A673 (cell line): Measurements from ENCODE around the gene P2RX3. TPM values are rescaled to one million over a fixed set of nuclear protein-coding genes. Genes with fewer than 3 reads are reported as not detected.
A peak's percentile ranks its signal among the peaks of the same experiment; 100 is the strongest.

Experiments
- BruUV-seq: library from RNA; stranded (reverse); fragments of 400-500 nt; replicated peaks from 2 replicates; lab custom pipeline; 2021; lab: Mats Ljungman, UMichigan
- CTCF ChIA-PET: fragments of 300-600 bp; sonication (Branson Sonifier 250); formaldehyde crosslinking; loops from one replicate; lab custom pipeline; 2022; ENCODE audit warnings: antibody characterized with exemption; lab: Charles Lee
- POLR2A ChIA-PET: fragments of 300-600 bp; sonication (Branson Sonifier 250); formaldehyde crosslinking; loops from one replicate; lab custom pipeline; 2022; ENCODE audit warnings: antibody characterized with exemption; ENCODE audit not compliant: low non-redundant PET; lab: Charles Lee
- DNase-seq: peaks from one replicate; pipeline ENCODE4 v3.0.0-alpha.2; 2015; ENCODE audit warnings: low spot score
- H3K27ac ChIP-seq: fragments of 200-600 bp; sonication (generic); 2 replicates; pipeline ENCODE4 v1.5.1; 2016; ENCODE audit warnings: mixed run types, low read depth, mild to moderate bottlenecking, mixed read lengths, antibody characterized with exemption, low read length; ENCODE audit not compliant: poor library complexity, severe bottlenecking
- H3K27me3 ChIP-seq: fragments of 200-600 bp; sonication (generic); replicated peaks from 2 replicates; pipeline ENCODE4 v1.6.1; 2017; ENCODE audit warnings: mixed run types, low read depth, mild to moderate bottlenecking, mixed read lengths, antibody characterized with exemption, low read length; ENCODE audit not compliant: insufficient read depth, poor library complexity
- H3K36me3 ChIP-seq: fragments of 200-600 bp; sonication (generic); 2 replicates; pipeline ENCODE4 v1.6.1; 2016; ENCODE audit warnings: mixed run types, mild to moderate bottlenecking, mixed read lengths, antibody characterized with exemption, low read length; ENCODE audit not compliant: insufficient read depth, poor library complexity, severe bottlenecking
- H3K4me1 ChIP-seq: fragments of 200-600 bp; sonication (generic); 2 replicates; pipeline ENCODE4 v1.6.1; 2017; ENCODE audit warnings: mixed run types, mild to moderate bottlenecking, mixed read lengths, antibody characterized with exemption, low read length; ENCODE audit not compliant: insufficient read depth, poor library complexity, severe bottlenecking
- H3K4me3 ChIP-seq: fragments of 200-600 bp; sonication (generic); 2 replicates; pipeline ENCODE4 v1.5.1; 2016; ENCODE audit warnings: low read depth, mixed run types, mild to moderate bottlenecking, mixed read lengths, low read length; ENCODE audit not compliant: poor library complexity, severe bottlenecking
- H3K9me3 ChIP-seq: fragments of 200-600 bp; sonication (generic); 2 replicates; pipeline ENCODE4 v1.6.1; 2016; ENCODE audit warnings: mixed run types, low read depth, mild to moderate bottlenecking, mixed read lengths, antibody characterized with exemption, low read length; ENCODE audit not compliant: poor library complexity, severe bottlenecking
- CTCF ChIP-seq: fragments of 300-800, 200-600 bp; sonication (generic); conservative IDR thresholded peaks from 2 replicates; pipeline ENCODE4 v1.5.1; 2017; ENCODE audit warnings: low read depth, mild to moderate bottlenecking, antibody characterized with exemption, low read length, moderate library complexity, mixed read lengths
- EZH2 ChIP-seq: fragments of 200-600 bp; sonication (generic); IDR thresholded peaks from 2 replicates; pipeline ENCODE4 v1.6.1; 2017; ENCODE audit warnings: borderline replicate concordance, low read depth, mild to moderate bottlenecking, mixed read lengths, antibody characterized with exemption, low read length; ENCODE audit not compliant: poor library complexity, severe bottlenecking
- intact Hi-C: fragments of 100-400 bp; cut with micrococcal nuclease; formaldehyde crosslinking; loops from one replicate; pipeline ENCODE4 v1.10.0; 2022; ENCODE audit not compliant: unreplicated experiment
- total RNA-seq: library from RNA; stranded (reverse); gene quantifications from 2 replicates; pipeline ENCODE4 v1.2.3, GENCODE V29; 2021

Gene P2RX3
- total RNA-seq, 1 experiment from 2014 or later = not detected

- Histone ChIP-seq H3K4me3 (peak overlapping the region; percentile 74), H3K27ac (peak overlapping the region; percentile 85), H3K9me3 (no peaks in the 10 kb centered on the region), H3K27me3 (no peaks in the 10 kb centered on the region), H3K4me1 (peaks cover 43% of the 10 kb centered on the region), H3K36me3 (peaks cover 53% of the 10 kb centered on the region)
- no TSS peak for BruUV-seq
- intact Hi-C loops = loop anchor here (10.0 kb wide), 1 partner anchor 1251 kb away; the partner anchor contains the start of genes LPXN and ZFP91
- POLR2A ChIA-PET = interaction anchor here (0.6 kb wide), 1 partner anchor 16 kb away, joined by 3 read pairs; no protein-coding TSS in a partner anchor
- no peak for TF ChIP-seq CTCF
- TF ChIP-seq EZH2 = no peak
- no peak for DNase-seq
- CTCF ChIA-PET = no interaction called here
These were observed 14.8 kb upstream of the P2RX3 start for GRCh38 chr11:57323167-57323854.

GRCh38 chr11:57323855-57324153 is 14.3 kb upstream of the P2RX3 start:
- intact Hi-C loops = loop anchor here (10.0 kb wide), 1 partner anchor 1251 kb away; the partner anchor contains the start of genes LPXN and ZFP91
- no TSS peak for BruUV-seq
- H3K9me3 ChIP-seq = no peaks in the 10 kb centered on the region
- TF ChIP-seq CTCF (no peak), EZH2 (no peak)
- peak overlapping the region; percentile 85 for H3K27ac ChIP-seq
- no peak for DNase-seq
- peaks cover 54% of the 10 kb centered on the region for H3K36me3 ChIP-seq
- CTCF ChIA-PET = no interaction called here
- peak overlapping the region; percentile 74 for H3K4me3 ChIP-seq
- peaks cover 43% of the 10 kb centered on the region for H3K4me1 ChIP-seq
- H3K27me3 ChIP-seq = no peaks in the 10 kb centered on the region
- POLR2A ChIA-PET = interaction anchor here (0.6 kb wide), 1 partner anchor 12 kb away, joined by 4 read pairs; the partner anchor contains the start of gene SSRP1

GRCh38 chr11:57324154-57324885 is 13.8 kb upstream of the P2RX3 start:
- no peak for TF ChIP-seq CTCF
- TF ChIP-seq EZH2 = no peak
- BruUV-seq = no TSS peak
- peak overlapping the region; percentile 85 for H3K27ac ChIP-seq
- H3K4me3 ChIP-seq = peak overlapping the region; percentile 74
- POLR2A ChIA-PET = interaction anchor here (0.6 kb wide), 1 partner anchor 12 kb away, joined by 4 read pairs; the partner anchor contains the start of gene SSRP1
- DNase-seq = peak; percentile 57
- H3K4me1 ChIP-seq = peaks cover 43% of the 10 kb centered on the region
- no peaks in the 10 kb centered on the region for H3K27me3 ChIP-seq
- no peaks in the 10 kb centered on the region for H3K9me3 ChIP-seq
- H3K36me3 ChIP-seq = peaks cover 56% of the 10 kb centered on the region
- intact Hi-C loops = loop anchor here (10.0 kb wide), 1 partner anchor 1250 kb away; the partner anchor contains the start of genes LPXN and ZFP91
- CTCF ChIA-PET = interaction anchor here (0.6 kb wide), 1 partner anchor 1199 kb away, joined by 4 read pairs; no protein-coding TSS in a partner anchor
